Adrenal gland (tissue), 12 donors: Measurements from ENCODE around the gene GOLGA6A. TPM values are rescaled to one million over a fixed set of nuclear protein-coding genes. Genes with fewer than 3 reads are reported as not detected.
A peak's percentile ranks its signal among the peaks of the same experiment; 100 is the strongest.

ENCODE experiments used
- DNase-seq, 7 donors: peaks; one replicate each; pipeline ENCODE4 v3.0.0-alpha.2; 2019 to 2020
- H3K27ac ChIP-seq, 5 donors: fragments of 200-600 bp; sonication (generic) in 4 of 5; 1 replicate in 3 of 5; 2 replicates in 2 of 5; pipeline versions ENCODE4 v1.5.1 to v1.8.0; 2016 to 2020; ENCODE audit warnings: mild to moderate bottlenecking in 1 of 5
- H3K27me3 ChIP-seq: fragments of 200-600 bp; 2 replicates; pipeline ENCODE4 v1.8.0; 2021
- H3K36me3 ChIP-seq, 2 donors: fragments of 200-600 bp; replicated peaks in 1 of 2; 1 replicate in 1 of 2; 2 replicates in 1 of 2; pipeline versions ENCODE4 v1.5.1 to v1.8.0; 2018 to 2022
- H3K4me1 ChIP-seq, 2 donors: fragments of 200-600 bp; replicated peaks in 1 of 2; 1 replicate in 1 of 2; 2 replicates in 1 of 2; pipeline versions ENCODE4 v1.5.1 to v1.8.0; 2018 to 2021
- H3K4me3 ChIP-seq, 4 donors: fragments of 200-600 bp; sonication (generic) in 3 of 4; one replicate each; pipeline ENCODE4 v1.5.1; 2016 to 2018
- H3K9me3 ChIP-seq, 3 donors: fragments of 200-600 bp; sonication (generic) in 1 of 3; replicated peaks in 1 of 3; 1 replicate in 2 of 3; 2 replicates in 1 of 3; pipeline versions ENCODE4 v1.5.1 to v1.8.0; 2016 to 2021
- CTCF ChIP-seq, 6 experiments: fragments of 450-650 bp in 4 of 6; fragments of 200-600 bp in 2 of 6; sonication (generic) in 1 of 6; IDR thresholded peaks; 1 replicate in 5 of 6; 2 replicates in 1 of 6; pipeline versions ENCODE4 v1.5.1 to v1.8.0; 2016 to 2021; ENCODE audit warnings: antibody characterized with exemption in 6 of 6, mild to moderate bottlenecking in 2 of 6, moderate library complexity in 1 of 6
- POLR2A ChIP-seq, 2 donors: fragments of 450-650 bp; IDR thresholded peaks; one replicate each; pipeline ENCODE4 v1.6.1; 2017; ENCODE audit warnings: antibody characterized with exemption in 2 of 2, mild to moderate bottlenecking in 2 of 2, moderate library complexity in 1 of 2
- WGBS, 4 donors: extraction: QIAGEN DNeasy Blood & Tissue Kit in 2 of 4; methylation state at CpG; one replicate each; pipeline versions ENCODE4 v1.1.5 to v1.1.7; 2013 to 2017; 5-methylcytosine and 5-hydroxymethylcytosine counted together
- intact Hi-C, 2 donors: fragments of 100-400 bp; cut with DNase I; formaldehyde crosslinking; loops; one replicate each; pipeline versions ENCODE4 v1.14.1 to v1.15.0; 2022 to 2023
- polyA plus RNA-seq, 3 donors: library from polyadenylated mRNA; stranded (reverse); fragments of 200-250 nt in 2 of 3; fragments of 350-450 nt in 1 of 3; fragmentation: Illumina TruSeq in 1 of 3; extraction: RNeasy Lipid Tissue Mini Kit (QIAGEN cat#74804) in 1 of 3; gene quantifications; one replicate each; pipeline ENCODE4 v1.2.3, GENCODE V29; 2013 to 2014
- total RNA-seq, 9 donors: library from RNA; depleted of rRNA in 4 of 9; stranded (reverse); fragments of >200 nt in 4 of 9; fragments of 120-200 nt in 1 of 9; fragmentation: NEBNext Ultra II Directional in 1 of 9; extraction: Animal tissue kit (Norgen Biotek cat#: 25700) in 1 of 9; gene quantifications; one replicate each; pipeline versions ENCODE4 v1.1.0 to v1.2.4, GENCODE V29; 2013 to 2023
- donor health status: healthy with polysubstance abuse.
- donor health status: Bipolar disorder and iron deficiency.
- donor health status: DM: yes; HTN: yes; CAD: no.
- donor health status: DM: no; HTN: no; CAD: no.
- donor health status: DM: no; HTN: no; CAD: no.
- donor health status: DM: yes; HTN: yes; CAD: no.

The GOLGA6A gene
- total and polyA plus RNA-seq, 12 donors, result 0.03 to 0.44 TPM; not detected in 10

DNA sequence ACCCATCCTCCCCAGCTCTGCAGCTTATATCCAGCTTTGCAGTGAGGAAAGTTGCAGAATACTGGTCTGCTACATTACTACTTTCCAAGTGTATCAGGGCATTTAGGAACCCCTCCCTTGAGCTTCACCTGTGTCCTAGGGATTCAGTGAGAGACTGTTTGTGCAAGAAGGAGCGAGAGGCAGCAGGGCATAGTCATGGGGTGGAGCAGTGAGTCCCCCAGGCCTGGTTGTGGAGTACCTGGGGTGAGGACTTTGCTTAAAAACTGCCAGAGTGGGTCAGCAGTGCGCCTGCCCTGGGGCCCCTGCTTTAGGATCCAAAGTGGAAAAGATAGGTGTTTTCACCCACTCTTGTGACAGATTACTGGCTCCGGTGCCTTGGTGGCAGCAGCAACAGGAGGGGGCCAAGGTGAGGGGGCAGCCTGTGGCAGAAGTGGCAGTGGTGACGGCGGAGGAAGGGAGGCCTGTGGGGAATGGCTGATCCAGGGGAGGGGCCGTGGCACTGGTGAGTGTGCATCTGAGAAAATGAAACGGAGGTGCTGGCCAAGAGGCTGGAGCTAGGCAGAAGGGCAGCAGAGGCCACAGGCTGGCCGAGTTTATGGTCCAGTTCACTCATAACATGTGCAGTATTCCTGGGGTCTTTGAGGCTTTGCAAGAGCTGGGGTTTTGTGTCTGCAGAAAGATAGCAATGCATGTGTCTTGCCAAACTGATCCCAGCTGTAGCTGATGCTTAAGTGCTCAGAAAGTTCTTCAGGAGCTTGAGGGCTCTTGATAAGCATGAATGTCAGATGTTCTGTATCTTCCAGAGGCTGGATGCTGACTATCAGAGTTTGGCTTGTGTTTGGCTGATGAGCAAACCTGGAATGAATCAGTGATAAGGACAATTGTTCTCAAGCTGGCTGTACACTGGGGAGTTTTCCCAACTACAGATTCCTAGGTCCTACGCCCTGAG lies 43.4 kb downstream of the GOLGA6A start:
- no peak for DNase-seq
- TF ChIP-seq CTCF (IDR thresholded peaks at IDR 0.05) (no peak), POLR2A (IDR thresholded peaks at IDR 0.05) (no peak)
- H3K36me3 ChIP-seq, result peaks cover 0 to 24% of the 10 kb centered on the region in 2 donors
- H3K27me3 ChIP-seq, result no peaks in the 10 kb centered on the region
- intact Hi-C loops, result loop anchor here in 1 of 2 donors (5.0 kb wide), 1 partner anchor 67 kb away; no protein-coding TSS in a partner anchor
- H3K4me1 ChIP-seq, result peaks cover 0 to 8% of the 10 kb centered on the region in 2 donors
- no peaks in the 10 kb centered on the region for H3K9me3 ChIP-seq
- H3K4me3 ChIP-seq, result no peak overlapping the region
- WGBS, 4 donors, result 61 to 82% (median 69%) methylated on average over 8 to 9 of the region's 9 CpGs
- H3K27ac ChIP-seq, result peak overlapping the region in 2 of 5 donors; percentile 52 to 82

DNA sequence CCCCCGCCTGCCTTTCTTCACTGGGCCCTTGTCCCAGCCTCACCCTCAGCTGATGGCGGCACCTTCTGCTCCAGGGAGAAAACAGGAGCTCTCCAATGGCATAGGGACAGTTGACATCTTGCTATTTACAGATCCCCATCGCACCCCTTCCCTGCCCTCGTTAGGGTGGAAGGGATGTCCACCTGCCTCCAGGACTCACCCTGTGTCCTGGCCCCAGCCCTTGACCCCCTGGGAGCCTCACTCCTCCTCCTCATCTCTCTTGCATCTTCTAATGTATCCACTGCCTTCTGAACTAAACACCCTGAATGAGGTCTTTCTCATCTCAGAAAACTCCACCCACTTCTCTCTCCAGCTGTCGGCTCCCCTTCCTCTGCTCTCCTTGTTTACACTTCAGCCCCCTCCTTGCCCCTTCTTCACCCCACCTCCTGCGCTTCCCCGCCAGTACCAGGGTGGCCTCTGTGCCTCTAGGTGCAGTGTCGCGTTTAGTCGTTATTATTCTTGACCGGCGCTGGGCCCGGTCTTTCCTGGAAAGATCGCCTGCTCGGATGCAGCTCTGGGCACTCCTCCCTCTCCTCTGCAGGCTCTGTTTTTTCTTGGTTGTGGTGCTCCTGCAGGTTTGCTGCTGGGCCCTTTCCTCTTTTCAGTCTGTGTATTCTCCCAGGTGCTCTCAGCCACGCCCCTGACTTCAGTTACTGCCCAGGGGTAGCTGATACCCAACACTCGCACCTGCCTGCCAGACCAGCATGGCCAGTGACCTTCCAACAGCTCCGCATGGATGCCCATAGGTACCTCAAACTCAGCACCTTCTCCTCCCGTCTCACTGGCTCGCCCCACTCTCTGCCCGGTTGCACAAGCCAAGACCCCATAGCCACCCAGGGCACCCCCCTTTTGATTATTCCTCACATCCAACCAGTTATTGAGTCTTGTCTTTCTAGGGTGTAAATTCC lies 44.9 kb downstream of the GOLGA6A start:
- 78 to 88% (median 83%) methylated on average over 19 to 21 of the region's 21 CpGs for WGBS, 4 donors
- intact Hi-C loops, result loop anchor here (2.0 to 5.0 kb wide), 2 partner anchors 65 kb away; no protein-coding TSS in a partner anchor
- H3K36me3 ChIP-seq, result peaks cover 0 to 38% of the 10 kb centered on the region in 2 donors

DNA sequence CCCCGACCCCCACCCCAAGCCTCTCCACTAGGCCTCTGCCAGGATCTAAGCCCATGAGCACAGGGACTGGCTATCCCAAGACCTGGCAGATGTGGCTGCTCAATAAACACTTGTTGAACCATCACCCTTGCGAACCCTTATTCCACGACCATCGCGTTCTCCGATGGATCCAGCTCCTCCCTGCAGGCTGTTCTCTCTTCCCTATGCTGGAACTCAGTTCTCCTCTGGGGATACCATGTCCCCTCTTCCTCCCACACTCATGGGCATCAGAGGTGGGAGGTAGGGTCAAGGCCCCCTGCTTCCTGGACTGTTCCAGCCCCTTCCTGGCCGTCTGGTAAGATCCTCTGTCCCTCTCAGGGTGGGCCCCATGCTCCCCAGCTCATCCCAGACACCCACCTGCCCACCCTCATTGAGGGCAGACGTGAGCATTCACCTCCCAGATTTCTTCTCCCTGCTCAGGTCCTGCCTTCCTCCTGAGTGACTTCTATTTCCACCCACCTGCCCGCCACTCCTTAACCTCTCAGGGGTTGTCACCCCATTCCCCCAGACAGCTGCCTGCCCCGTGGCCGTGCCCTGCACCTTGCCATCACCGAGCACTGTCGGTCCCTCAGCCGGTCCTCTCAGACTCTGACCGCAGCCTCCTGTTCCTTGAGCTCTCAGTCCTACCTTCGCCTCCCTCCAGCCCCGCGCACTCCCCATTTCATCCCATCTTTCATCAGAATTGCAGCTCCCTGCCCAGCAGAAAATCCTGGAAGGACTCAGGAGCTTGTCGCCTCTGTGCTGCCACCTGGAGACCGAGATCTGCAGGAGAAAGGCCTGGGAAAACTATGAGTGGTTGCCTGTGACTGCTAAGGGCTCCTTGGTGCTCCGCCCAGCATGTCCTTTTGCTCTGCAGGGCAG lies 45.8 kb downstream of the GOLGA6A start:
- peak; percentile 53 to 84 (median 71) for DNase-seq
- no peak overlapping the region for H3K4me3 ChIP-seq
- peaks cover 0 to 38% of the 10 kb centered on the region in 2 donors for H3K36me3 ChIP-seq
- WGBS, 4 donors, result 67 to 75% (median 72%) methylated on average over 18 to 21 of the region's 21 CpGs
- H3K4me1 ChIP-seq, result peaks cover 0 to 8% of the 10 kb centered on the region in 2 donors
- TF ChIP-seq CTCF (IDR thresholded peaks at IDR 0.05) (peak; percentile 32 to 64 (median 51)), POLR2A (IDR thresholded peaks at IDR 0.05) (no peak)
- intact Hi-C loops, result loop anchor here (2.0 to 5.0 kb wide), 2 partner anchors 64 kb away; no protein-coding TSS in a partner anchor
- no peaks in the 10 kb centered on the region for H3K9me3 ChIP-seq
- peak overlapping the region in 1 of 5 donors; percentile 30 for H3K27ac ChIP-seq
- no peaks in the 10 kb centered on the region for H3K27me3 ChIP-seq

More for the DNA sequence above, 44.9 kb downstream of the GOLGA6A start:
- Histone ChIP-seq H3K27ac (peak overlapping the region in 1 of 5 donors; percentile 30), H3K27me3 (no peaks in the 10 kb centered on the region), H3K4me3 (no peak overlapping the region), H3K4me1 (peaks cover 0 to 8% of the 10 kb centered on the region in 2 donors), H3K9me3 (no peaks in the 10 kb centered on the region)
- DNase-seq, result peak in 1 of 7 donors; percentile 46
- TF ChIP-seq CTCF (IDR thresholded peaks at IDR 0.05) (peak in 1 of 6 experiments; percentile 12), POLR2A (IDR thresholded peaks at IDR 0.05) (no peak)
